Measurements from ENCODE around the gene PTPRG. TPM values are rescaled to one million over a fixed set of nuclear protein-coding genes. Genes with fewer than 3 reads are reported as not detected.

The PTPRG gene
- total and polyA plus RNA-seq, 10 of the 15 experiments (the other 5 are each of a cell fraction or from before 2014, with no cell fraction given) = 0.29 to 20.7 (median 1.4) TPM

DNA sequence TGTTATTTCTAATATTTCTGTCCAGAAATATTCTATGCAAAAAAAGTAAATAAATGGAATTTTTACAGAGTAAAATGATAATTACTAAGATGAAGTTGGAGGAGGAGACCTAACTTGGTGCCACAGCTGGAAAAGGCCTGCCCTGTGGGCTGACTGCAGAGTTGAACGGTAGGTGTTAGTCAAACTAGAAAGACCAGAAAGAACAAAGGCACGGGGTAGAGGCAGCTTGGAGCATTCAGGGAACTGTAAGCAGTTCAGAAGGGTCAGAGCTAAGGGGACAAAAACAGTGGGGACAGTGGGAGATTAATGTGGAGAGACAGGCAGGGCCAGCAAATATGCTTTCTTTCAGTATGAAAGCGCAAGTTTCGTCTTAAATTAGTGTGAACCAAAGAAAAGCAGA is 39.3 kb upstream of the PTPRG start:
- ChIA-PET CTCF (interaction anchor here (0.7 to 5.3 kb wide), 6 partner anchors 8 to 102 kb away, joined by 3 to 40 read pairs (median 3); no protein-coding TSS in a partner anchor), SMC1A (ENCODE audit: uncharacterized antibody, unreplicated experiment) (interaction anchor here (0.9 to 3.9 kb wide), 13 partner anchors 10 to 108 kb away, joined by 3 to 24 read pairs (median 4); partner anchors contain the start of gene PTPRG), RAD21 (ENCODE audit: unreplicated experiment) (interaction anchor here (0.5 to 2.9 kb wide), 7 partner anchors 8 to 372 kb away, joined by 3 to 19 read pairs (median 4); no protein-coding TSS in a partner anchor), POLR2A (interaction anchor here (0.9 to 1.6 kb wide), 2 partner anchors 10 to 101 kb away, joined by 3 to 5 read pairs; no protein-coding TSS in a partner anchor)
- FAIRE-seq (no peak), DNase-seq (ENCODE audit: low read depth, low spot score) (no peak), ATAC-seq (peak; percentile 60)
- Histone ChIP-seq H3K9me3 (replicated peaks; ENCODE audit: control insufficient read depth, insufficient read depth, low read length) (no peaks in the 10 kb centered on the region), H2AFZ (ENCODE audit: control insufficient read depth, low read depth, low read length) (peak overlapping the region; percentile 51), H3K4me1 (ENCODE audit: control insufficient read depth, insufficient read depth, low read length) (no peaks in the 10 kb centered on the region; the same call in 1 of the 2 replicates), H3K79me2 (ENCODE audit: control insufficient read depth, insufficient read depth, low read length) (no peaks in the 10 kb centered on the region), H3K27ac (ENCODE audit: control insufficient read depth, insufficient read depth) (no peak overlapping the region), H3K36me3 (ENCODE audit: control insufficient read depth in 2 of 2, insufficient read depth in 2 of 2, low read length in 1 of 2) (no peaks in the 10 kb centered on the region), H3K9ac (ENCODE audit: control insufficient read depth, insufficient read depth, low read length) (no peak overlapping the region), H3K4me3 (no peak overlapping the region), H3K27me3 (replicated peaks in 1 of 2; ENCODE audit: control insufficient read depth in 2 of 2, insufficient read depth in 2 of 2, low read length in 1 of 2) (no peaks in the 10 kb centered on the region), H3K4me2 (ENCODE audit: control insufficient read depth, insufficient read depth) (no peak overlapping the region), H4K20me1 (ENCODE audit: control insufficient read depth, insufficient read depth) (no peaks in the 10 kb centered on the region)
- 47% methylated on average over 4 of the region's 4 CpGs for WGBS (ENCODE audit: insufficient coverage, insufficient replicate concordance, low lambda C conversion rate, missing lambda C conversion rate)
- no peak for TF ChIP-seq EP300 (IDR thresholded peaks at IDR 0.05; ENCODE audit: borderline replicate concordance in 1 of 2, control insufficient read depth in 1 of 2, low read depth in 2 of 2, low read length in 2 of 2)
- TF ChIP-seq HDGF (IDR thresholded peaks at IDR 0.05) = peak; percentile 48; the same call in 1 of the 2 replicates
- BruUV-seq (replicated peaks) = no TSS peak
- in situ Hi-C loops (cut with MboI) = no loop called here
- intact Hi-C loops (cut with micrococcal nuclease; ENCODE audit: unreplicated experiment) = loop anchor here (5.0 kb wide), 2 partner anchors 115 to 270 kb away; partner anchors contain the start of gene FHIT

DNA sequence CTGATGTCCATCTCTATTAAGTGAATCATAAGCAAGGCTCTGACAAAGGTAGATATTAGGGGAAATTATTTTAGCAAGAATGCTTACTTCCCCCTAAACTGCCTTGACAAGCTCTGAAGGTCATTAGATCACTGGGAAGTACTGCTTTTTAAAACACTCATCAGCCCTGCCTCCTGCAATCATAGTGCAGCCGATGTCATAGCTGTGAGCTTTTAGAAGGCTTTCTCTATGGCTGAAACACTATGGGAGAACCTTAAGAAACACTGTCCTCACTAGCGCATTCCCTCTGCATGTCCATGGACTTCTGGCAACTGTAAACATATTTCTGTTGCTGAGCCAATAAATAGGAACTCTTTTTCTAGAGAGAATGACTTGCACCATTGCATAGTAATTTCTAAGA is 38.7 kb upstream of the PTPRG start:
- POLR2A ChIA-PET = interaction anchor here (0.9 to 1.6 kb wide), 2 partner anchors 11 to 102 kb away, joined by 3 to 5 read pairs; no protein-coding TSS in a partner anchor
- Histone ChIP-seq H3K27ac (ENCODE audit: control insufficient read depth, insufficient read depth) (no peak overlapping the region), H3K4me2 (ENCODE audit: control insufficient read depth, insufficient read depth) (no peak overlapping the region), H3K4me1 (ENCODE audit: control insufficient read depth, insufficient read depth, low read length) (no peaks in the 10 kb centered on the region; the same call in 1 of the 2 replicates), H3K27me3 (replicated peaks in 1 of 2; ENCODE audit: control insufficient read depth in 2 of 2, insufficient read depth in 2 of 2, low read length in 1 of 2) (no peaks in the 10 kb centered on the region), H3K79me2 (ENCODE audit: control insufficient read depth, insufficient read depth, low read length) (no peaks in the 10 kb centered on the region), H4K20me1 (ENCODE audit: control insufficient read depth, insufficient read depth) (no peaks in the 10 kb centered on the region), H3K36me3 (ENCODE audit: control insufficient read depth in 2 of 2, insufficient read depth in 2 of 2, low read length in 1 of 2) (no peaks in the 10 kb centered on the region), H2AFZ (ENCODE audit: control insufficient read depth, low read depth, low read length) (peak overlapping the region; percentile 23), H3K9me3 (replicated peaks; ENCODE audit: control insufficient read depth, insufficient read depth, low read length) (no peaks in the 10 kb centered on the region), H3K4me3 (no peak overlapping the region), H3K9ac (ENCODE audit: control insufficient read depth, insufficient read depth, low read length) (no peak overlapping the region)
- RAD21 ChIA-PET (ENCODE audit: unreplicated experiment) = interaction anchor here (0.8 to 2.9 kb wide), 5 partner anchors 7 to 108 kb away, joined by 3 to 19 read pairs (median 4); no protein-coding TSS in a partner anchor
- no peak for TF ChIP-seq EP300 (IDR thresholded peaks at IDR 0.05; ENCODE audit: borderline replicate concordance in 1 of 2, control insufficient read depth in 1 of 2, low read depth in 2 of 2, low read length in 2 of 2)
- TF ChIP-seq, protein P1, sequence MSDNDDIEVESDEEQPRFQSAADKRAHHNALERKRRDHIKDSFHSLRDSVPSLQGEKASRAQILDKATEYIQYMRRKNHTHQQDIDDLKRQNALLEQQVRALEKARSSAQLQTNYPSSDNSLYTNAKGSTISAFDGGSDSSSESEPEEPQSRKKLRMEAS (IDR thresholded peaks at IDR 0.05; ENCODE audit: low read depth, low read length) = no peak
- peak; percentile 42; the same call in 1 of the 2 replicates for TF ChIP-seq NR2F1 (conservative IDR thresholded peaks at IDR 0.05)
- TF ChIP-seq, protein P2, sequence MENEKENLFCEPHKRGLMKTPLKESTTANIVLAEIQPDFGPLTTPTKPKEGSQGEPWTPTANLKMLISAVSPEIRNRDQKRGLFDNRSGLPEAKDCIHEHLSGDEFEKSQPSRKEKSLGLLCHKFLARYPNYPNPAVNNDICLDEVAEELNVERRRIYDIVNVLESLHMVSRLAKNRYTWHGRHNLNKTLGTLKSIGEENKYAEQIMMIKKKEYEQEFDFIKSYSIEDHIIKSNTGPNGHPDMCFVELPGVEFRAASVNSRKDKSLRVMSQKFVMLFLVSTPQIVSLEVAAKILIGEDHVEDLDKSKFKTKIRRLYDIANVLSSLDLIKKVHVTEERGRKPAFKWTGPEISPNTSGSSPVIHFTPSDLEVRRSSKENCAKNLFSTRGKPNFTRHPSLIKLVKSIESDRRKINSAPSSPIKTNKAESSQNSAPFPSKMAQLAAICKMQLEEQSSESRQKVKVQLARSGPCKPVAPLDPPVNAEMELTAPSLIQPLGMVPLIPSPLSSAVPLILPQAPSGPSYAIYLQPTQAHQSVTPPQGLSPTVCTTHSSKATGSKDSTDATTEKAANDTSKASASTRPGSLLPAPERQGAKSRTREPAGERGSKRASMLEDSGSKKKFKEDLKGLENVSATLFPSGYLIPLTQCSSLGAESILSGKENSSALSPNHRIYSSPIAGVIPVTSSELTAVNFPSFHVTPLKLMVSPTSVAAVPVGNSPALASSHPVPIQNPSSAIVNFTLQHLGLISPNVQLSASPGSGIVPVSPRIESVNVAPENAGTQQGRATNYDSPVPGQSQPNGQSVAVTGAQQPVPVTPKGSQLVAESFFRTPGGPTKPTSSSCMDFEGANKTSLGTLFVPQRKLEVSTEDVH (IDR thresholded peaks at IDR 0.05; ENCODE audit: low read depth, partially characterized antibody) = no peak
- WGBS (ENCODE audit: insufficient coverage, insufficient replicate concordance, low lambda C conversion rate, missing lambda C conversion rate) = 50% methylated on average over 2 of the region's 2 CpGs
- BruUV-seq (replicated peaks) = no TSS peak
- FAIRE-seq (no peak), DNase-seq (ENCODE audit: low read depth, low spot score) (no peak), ATAC-seq (peak; percentile 28)
- CTCF ChIA-PET = interaction anchor here (1.0 to 5.3 kb wide), 5 partner anchors 8 to 103 kb away, joined by 3 to 40 read pairs (median 3); no protein-coding TSS in a partner anchor
- in situ Hi-C loops (cut with MboI) (no loop called here), intact Hi-C loops (cut with micrococcal nuclease; ENCODE audit: unreplicated experiment) (loop anchor here (5.0 kb wide), 2 partner anchors 115 to 270 kb away; partner anchors contain the start of gene FHIT)
- SMC1A ChIA-PET (ENCODE audit: uncharacterized antibody, unreplicated experiment) = interaction anchor here (0.9 to 3.9 kb wide), 12 partner anchors 9 to 109 kb away, joined by 3 to 24 read pairs (median 4); partner anchors contain the start of gene PTPRG
